Jurkat, Clone E6-1 (cell line): Measurements from ENCODE around the gene AQP12B.

Source experiments
- DNase-seq: peaks from one replicate; pipeline ENCODE4 v3.0.0-alpha.2; 2011; ENCODE audit warnings: low read depth, low spot score
- H3K4me3 ChIP-seq: 2 replicates; pipeline ENCODE4 v1.5.1; 2011; ENCODE audit warnings: mild to moderate bottlenecking, low read length, control low read depth, moderate library complexity

AQP12B gene

GRCh38 chr2:240642061-240642805 lies 40.5 kb downstream of the AQP12B start:
- DNase-seq = no peak
- H3K4me3 ChIP-seq = no peak overlapping the region

- DNase-seq = no peak
These were observed 41.7 kb downstream of the AQP12B start for GRCh38 chr2:240640939-240641338.

GRCh38 chr2:240639566-240639965 lies 43.1 kb downstream of the AQP12B start:
- no peak for DNase-seq
- no peak overlapping the region for H3K4me3 ChIP-seq

More at GRCh38 chr2:240640939-240641338, 41.7 kb downstream of the AQP12B start:
- H3K4me3 ChIP-seq = no peak overlapping the region

GRCh38 chr2:240638512-240639160 lies 44.0 kb downstream of the AQP12B start:
- no peak overlapping the region for H3K4me3 ChIP-seq
- no peak for DNase-seq

- no peak overlapping the region for H3K4me3 ChIP-seq
- no peak for DNase-seq
These were observed 44.8 kb downstream of the AQP12B start for GRCh38 chr2:240637901-240638345.

GRCh38 chr2:240637116-240637900 lies 45.4 kb downstream of the AQP12B start:
- H3K4me3 ChIP-seq = no peak overlapping the region
- no peak for DNase-seq

GRCh38 chr2:240636563-240637115 lies 46.0 kb downstream of the AQP12B start:
- DNase-seq = no peak
- no peak overlapping the region for H3K4me3 ChIP-seq

GRCh38 chr2:240635998-240636547 lies 46.6 kb downstream of the AQP12B start:
- DNase-seq = no peak
- no peak overlapping the region for H3K4me3 ChIP-seq

GRCh38 chr2:240635121-240635997 lies 47.3 kb downstream of the AQP12B start:
- no peak overlapping the region for H3K4me3 ChIP-seq
- no peak for DNase-seq

GRCh38 chr2:240632306-240632721 lies 50.4 kb downstream of the AQP12B start:
- no peak overlapping the region for H3K4me3 ChIP-seq

GRCh38 chr2:240631548-240632305 lies 51.0 kb downstream of the AQP12B start:
- no peak overlapping the region for H3K4me3 ChIP-seq
- no peak for DNase-seq

More at GRCh38 chr2:240632306-240632721, 50.4 kb downstream of the AQP12B start:
- DNase-seq = no peak

GRCh38 chr2:240630771-240631547 lies 51.7 kb downstream of the AQP12B start:
- no peak for DNase-seq
- H3K4me3 ChIP-seq = no peak overlapping the region

- H3K4me3 ChIP-seq = no peak overlapping the region
- no peak for DNase-seq
These were observed 52.5 kb downstream of the AQP12B start for GRCh38 chr2:240629968-240630770.

- no peak for DNase-seq
- no peak overlapping the region for H3K4me3 ChIP-seq
These were observed 53.1 kb downstream of the AQP12B start for GRCh38 chr2:240629619-240629967.

- no peak overlapping the region for H3K4me3 ChIP-seq
- DNase-seq = no peak
These were observed 53.7 kb downstream of the AQP12B start for GRCh38 chr2:240628808-240629618.

- H3K4me3 ChIP-seq = no peak overlapping the region
These were observed 54.2 kb downstream of the AQP12B start for GRCh38 chr2:240628507-240628807.

More at GRCh38 chr2:240628507-240628807, 54.2 kb downstream of the AQP12B start:
- no peak for DNase-seq
